Fibroblast of peridontal ligament (primary cell): Measurements from ENCODE around the gene FAM81A.
"Not testable (repeated sequence)": the region's sequence is repeated elsewhere in the genome, so short reads cannot be mapped to it uniquely, and the experiment has no call there.

ENCODE experiments used
- DNase-seq: peaks from one replicate; pipeline ENCODE4 v3.0.0-alpha.2; 2010; ENCODE audit errors: extremely low read depth

The FAM81A gene

DNA sequence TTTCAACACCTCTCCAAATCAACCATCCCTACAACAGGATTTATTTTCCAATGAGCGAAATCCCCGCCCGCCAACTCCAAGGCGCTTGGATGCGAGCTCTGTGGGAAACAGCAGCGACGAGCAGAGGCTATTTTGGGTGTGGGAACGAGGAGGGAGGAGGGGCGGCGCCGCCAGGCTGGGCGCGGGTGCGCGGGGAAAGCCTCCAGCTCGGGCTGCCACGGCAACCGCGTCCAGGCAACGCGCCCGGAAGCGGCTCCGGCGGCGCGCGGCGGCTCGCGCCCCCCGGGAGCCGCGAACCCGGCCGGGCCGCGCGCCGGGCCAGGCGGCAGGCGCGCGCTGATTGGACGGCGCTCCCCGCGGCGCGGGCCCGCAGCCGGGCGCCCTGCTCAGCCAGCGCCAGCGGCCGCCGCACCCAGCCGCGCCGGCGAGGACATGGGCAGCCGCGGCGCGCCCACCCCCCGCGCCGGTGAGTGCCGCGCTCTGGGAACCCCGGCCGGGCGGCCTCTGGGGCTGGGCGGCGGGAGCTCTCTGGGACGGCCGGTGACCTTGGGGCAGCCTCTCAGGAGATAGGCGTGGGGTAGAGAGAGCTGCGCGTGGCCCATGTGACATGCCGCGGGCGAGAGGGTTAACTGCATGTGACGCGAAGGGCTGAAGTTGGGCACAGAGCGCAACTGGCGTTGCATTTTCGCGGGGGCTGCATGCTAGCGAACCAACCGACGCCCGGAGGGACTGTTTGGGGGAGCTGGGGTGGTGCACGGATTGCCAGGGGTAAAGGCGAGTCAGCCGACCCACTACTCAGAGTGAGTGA lies at the start of gene FAM81A:
Gene FAM81A, plus strand, starts transcription at position 370 of the 808 bp plus-strand sequence. CDS start 20,441 bp downstream, outside the sequence.
- DNase-seq, result peak; percentile 62

DNA sequence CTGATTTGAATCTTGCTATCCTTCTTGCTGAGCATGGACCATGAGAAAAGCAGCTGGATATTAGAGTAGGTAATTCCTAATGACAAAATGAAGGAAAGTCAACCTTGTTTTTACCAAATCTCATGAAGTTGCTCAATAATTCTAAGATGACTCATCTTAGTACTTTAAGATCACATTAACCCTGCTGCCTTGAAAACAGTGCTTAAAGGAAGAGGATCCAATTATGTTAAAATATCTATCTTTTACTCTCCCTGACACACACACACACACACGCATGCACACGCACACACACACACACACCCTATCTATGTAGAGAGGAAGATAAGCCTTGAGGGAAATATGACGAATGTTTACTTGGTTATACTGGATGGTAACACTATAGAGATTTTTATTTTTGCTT lies 49.3 kb upstream of the FAM81A start:
- DNase-seq, result peak; percentile 52

DNA sequence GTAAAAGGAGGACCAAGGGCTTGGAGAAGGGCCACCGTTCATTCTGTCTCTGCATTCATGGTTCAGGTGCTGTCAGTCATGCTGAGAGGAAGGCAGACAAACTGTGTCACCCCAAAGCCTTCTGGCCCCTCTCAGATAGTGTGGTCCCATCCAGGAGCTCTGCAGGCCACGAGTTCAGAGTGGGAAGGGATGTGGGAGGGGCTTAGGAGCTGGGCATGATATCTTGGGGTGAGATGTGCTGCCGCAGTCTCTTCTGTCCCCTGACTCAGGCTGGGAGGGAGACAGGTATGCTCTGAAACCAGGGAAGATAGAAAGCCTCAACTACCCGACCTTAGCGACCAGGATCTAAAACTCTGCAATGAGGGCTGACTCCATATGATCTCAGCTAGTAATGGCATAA lies 45.7 kb upstream of the FAM81A start:
- no peak for DNase-seq

DNA sequence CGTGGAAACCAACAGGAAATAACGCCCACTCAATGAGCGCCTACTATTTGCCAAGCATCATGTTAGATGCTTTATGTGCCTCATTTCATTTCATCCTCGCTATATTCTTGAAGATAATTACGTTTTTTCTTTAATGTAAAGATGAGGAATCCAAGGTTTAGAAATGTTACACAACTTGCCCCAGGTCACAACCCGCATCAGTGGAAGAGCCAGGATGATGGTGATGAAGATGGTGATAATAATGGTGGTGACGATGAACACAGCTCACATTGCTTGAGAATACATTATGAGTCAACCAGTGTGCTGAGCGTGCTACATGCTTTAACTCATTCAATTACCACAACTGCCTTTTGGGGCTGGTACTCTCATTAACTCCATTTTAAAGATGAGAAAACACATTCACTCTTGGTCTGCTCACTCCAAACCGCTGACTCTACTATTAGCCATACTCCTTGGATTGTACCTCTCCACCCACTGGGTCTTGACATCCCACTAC lies 43.8 kb upstream of the FAM81A start:
- DNase-seq, result no peak

DNA sequence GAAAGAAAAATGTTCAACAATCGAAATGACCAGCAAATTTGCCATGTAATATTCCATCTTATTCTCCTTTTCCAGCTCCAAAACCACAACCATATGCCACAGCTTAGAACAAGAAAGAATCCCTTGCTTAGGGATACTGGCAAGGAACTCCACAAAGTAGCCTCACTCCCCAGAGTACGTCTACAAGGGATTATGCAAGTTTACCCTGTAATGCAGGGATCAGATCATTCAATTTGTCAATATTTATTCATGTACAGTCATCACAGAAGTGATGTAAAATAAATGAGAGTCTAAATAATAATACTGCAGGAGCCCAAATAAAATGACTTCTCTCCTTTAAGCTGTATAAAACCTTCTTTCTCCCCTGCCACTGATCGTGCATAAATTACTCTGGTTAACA lies 41.8 kb upstream of the FAM81A start:
- DNase-seq, result no peak

DNA sequence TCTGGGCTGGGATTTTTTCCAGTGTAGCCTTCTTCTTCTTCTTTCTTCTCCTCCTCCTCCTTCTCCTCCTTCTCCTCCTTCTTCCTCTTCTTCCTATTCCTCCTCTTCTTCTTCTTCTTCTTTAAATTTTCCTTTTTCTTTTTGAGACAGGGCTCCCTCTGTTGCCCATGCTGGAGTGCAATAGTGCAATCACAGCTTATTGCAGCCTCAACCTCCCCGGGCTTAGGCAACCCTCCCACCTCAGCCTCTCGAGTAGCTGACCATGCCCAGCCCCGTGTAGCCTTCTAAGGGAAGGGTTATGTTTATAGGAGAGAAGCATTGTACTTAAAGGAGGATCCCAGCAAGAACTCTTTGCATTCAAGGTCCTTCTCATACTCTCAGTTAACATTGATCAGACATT lies 41.3 kb upstream of the FAM81A start:
- DNase-seq, result no peak

DNA sequence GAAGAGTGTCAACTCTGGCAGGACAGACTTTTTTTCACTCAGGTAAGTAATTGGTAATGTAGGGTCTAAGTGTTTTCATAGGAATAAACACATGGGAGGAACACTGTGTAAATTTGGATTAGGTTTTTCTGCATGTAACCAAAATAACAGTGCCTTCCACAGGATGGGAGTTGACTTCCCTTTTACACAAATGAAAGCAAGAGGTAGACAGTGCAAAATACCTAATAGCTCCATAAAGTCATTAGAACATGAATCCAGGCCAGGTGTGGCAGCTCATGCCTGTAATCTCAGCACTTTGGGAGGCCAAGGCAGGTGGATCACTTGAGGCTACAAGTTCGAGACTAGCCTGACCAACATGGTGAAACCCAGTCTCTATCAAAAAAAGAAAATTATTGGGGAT lies 39.8 kb upstream of the FAM81A start:
- DNase-seq, result no peak

DNA sequence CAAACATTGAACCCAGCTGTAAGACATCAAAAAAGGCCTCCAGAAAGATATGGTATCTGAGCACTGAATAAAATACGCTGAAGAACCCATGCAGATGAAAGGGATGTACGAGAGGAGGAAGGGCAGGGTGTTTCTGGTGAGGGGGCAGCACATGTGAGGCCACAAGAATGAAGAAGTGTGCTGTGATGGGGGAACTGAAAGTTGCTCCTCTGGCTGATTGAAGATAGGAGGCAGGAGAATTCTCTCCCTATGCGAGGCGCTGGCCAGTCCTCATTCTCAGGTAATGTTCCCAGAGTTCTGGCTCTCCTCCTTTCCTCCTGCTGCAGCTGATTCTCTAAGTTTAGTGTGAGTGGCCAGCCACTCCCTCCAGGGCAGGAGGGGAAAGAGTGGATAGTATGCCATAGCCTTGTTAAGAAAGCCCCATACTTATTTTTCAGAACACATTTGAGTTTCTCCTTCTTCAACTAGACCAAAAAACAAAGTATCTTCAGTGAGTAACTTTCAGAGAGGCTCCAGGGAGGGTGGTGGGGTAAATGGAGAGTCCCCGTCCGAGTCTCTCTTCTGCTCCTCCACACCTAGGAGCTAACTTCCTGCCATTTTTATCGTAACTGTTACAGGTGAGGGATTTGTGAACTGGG lies 38.4 kb upstream of the FAM81A start:
- no peak for DNase-seq

DNA sequence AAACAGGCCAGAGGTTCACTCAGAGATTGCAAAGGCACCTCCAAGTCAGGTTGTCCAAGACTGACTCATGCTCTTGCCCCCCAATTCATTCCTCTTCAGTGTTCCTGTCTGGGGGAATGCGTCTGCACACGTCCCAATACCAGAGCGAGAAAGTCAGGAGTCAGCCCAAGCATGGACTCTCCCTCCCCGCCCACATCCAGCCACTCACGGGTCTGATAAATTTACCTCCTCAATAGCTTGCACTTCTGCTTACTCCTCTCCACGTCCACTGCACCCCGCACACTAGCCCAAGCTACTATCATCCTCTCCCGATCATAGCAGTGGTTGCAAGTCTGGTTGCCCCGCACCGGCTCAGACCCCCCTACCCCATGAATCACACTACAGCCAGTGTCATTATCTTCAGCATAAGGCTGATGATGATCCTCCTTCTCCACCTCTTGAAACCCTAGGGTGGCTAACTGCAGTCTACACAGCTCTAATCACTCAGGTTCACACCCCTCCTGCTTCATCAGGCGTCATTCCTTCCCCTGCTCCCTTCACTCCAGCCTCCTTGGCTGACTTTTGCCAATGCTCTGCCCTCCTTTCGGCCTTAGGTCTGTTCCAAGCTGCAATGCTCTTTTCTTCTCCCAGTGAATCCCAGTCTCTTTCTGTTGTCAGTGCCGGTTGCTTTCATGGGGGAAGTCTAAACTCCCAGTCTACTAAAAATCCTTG lies 37.7 kb upstream of the FAM81A start:
- DNase-seq, result no peak

DNA sequence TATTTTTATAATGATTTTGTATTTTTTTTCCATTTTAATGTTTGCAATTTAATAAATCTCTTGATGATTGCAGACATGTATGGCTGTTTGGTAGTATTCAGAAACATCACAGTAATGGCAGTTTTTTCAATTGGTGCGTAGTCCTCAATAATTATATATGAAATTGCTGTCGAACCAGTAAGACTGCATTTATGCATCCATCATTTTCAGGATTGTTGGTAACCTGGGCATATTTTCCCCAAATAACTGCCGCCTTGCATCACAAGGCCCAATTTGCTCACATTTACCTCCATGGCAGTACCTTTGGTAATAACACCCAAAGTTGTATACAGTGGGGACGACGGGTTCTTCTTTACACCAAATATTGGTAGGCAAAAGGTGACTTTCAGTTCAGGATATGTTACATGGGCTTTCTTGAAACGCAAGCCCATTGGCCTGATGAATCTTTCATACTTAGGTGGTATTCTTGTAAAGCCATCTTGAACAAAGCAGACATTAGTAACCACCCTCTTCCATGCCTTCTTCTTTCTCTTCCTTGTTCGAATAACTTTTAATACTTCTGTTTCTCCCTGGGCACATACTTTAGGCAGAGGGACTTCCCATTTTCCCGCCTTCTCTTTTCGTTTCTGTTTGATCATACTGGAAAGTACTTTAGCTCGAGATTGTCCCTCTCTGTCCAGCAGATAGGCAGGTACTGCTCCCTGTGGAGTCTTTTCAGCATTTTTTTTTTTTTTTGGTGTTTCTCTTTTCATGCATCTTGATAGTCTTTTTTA lies 36.7 kb upstream of the FAM81A start:
- DNase-seq, result not testable (repeated sequence)

DNA sequence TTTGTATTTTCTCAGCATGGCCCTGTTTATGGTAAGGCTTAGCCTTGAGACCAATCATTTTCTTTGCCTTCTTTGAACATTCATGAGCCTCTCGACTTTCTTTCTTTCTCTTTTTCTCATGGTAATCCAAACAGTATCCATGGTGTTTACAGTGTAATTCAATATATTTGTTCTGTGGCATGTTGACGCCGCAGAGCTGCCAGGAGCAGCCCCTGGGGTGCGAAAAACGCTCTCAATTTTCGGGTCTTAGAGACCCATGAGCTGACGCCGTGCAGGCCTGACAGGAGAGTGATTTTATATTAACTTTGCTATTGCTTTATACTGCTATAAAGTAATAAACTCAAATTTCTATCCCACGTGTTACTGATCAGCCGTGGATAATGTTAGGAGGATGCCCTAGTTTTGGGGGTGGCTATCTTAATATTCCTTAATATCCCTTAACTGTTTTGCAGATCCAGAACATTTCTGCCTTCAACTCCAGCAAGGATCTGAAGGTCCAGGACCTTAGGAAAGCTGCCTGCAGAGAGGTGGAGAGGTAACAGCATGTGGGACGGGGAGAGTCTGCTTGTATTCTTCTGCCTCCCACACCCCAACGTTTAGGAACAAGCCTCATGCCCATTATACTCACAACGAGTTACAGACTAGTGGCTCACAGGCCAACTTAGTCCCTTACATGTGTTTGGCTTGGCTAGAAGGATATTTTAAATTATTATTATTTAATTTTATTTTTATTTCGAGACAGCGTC lies 36.0 kb upstream of the FAM81A start:
- no peak for DNase-seq

DNA sequence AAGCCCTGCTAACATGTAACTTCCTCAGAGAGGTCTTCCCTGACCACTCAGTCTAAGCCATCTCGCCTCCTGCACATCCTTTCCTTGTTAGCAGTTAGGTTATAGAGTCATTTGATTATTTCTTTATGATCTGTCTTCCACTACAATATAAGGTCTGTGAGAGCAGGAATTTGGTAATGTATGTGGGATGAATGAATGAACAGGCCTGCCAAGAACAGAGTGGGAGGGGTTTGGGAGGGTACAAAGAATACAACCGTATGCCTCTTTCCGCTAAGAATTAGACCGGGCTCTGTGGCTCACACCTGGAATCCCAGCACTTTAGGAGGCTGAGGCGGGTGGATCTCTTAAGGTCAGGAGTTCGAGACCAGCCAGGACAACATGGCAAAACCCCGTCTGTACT lies 32.9 kb upstream of the FAM81A start:
- no peak for DNase-seq

DNA sequence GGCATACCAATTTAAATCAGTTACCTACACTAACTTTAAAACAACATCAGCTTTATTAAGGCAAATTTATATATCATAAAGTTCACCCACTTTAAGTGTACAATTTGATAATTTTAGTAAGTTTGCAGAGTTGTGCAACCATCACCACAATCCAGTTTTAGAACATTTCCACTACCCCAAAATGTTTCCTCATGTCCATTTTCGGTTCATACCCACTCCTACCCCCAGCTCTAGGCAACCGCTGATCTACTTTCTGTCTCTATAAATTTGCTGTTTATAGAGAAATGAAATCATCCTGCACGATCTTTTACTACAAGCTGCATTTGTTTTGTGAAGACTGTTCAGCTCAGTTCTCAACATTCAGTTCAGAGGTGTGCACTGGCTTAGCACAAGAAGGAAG lies 31.5 kb upstream of the FAM81A start:
- DNase-seq, result no peak

DNA sequence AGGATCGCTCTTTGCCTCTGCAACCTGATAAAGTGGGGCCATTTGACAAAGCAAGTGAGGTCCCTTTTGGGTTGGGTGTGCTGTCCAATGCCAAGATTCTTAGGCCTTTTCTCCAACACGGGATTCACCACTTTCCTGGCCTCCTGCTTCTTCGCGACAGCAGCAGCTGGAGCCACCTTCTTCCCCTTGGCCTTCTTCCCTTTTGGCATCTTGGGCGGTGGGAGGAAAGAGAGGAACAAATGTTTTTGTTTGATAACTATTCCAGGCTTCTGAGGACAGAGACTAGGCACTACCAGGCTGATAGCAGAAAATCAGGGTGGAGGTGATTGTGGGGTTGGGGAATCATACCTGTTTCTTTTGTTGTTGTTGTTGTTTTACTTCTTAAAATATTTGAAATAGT lies 30.0 kb upstream of the FAM81A start:
- DNase-seq, result no peak

DNA sequence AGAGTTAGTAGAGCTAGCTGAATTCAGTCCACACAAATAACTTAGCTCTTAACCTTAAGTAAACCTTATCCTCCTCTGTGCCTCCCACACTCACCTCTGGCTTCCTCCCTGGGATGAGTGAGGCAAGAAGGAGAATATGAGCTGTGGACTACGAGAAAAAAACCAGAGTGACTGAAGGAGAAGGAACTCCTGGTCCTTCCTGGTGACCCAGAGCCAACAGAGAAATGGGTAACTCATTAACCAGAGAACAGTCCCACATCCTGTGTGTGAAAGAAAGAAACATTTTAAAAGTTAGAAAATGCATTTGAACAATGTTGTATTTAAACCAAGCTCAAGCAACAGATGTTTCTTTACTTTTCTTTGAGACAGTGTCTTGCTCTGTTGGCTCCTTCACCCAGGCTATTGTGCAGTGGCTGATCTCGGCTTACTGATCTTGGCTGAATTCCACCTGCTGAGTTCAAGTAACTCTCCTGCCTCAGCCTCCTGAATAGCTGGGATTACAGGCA lies 27.5 kb upstream of the FAM81A start:
- DNase-seq, result no peak

DNA sequence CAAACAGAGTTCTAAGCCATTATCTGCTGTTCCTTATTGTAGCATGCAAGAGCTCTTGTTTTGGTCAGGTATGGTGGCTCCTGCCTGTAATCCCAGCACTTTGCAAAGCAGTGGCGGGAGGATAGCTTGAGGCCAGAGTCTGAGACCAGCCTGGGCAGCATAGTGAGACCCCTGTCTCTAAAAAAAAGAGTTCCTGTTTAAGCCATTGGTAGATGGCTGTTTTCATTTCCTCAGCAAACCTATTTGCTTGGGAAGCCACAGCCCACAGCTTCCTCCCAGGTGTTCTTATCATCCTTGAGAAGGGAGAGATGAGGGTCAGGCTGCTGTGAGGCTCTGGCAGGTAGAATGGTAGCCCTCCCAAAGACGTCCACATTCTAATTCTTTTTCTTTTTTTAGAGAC lies 24.4 kb upstream of the FAM81A start:
- DNase-seq, result no peak

DNA sequence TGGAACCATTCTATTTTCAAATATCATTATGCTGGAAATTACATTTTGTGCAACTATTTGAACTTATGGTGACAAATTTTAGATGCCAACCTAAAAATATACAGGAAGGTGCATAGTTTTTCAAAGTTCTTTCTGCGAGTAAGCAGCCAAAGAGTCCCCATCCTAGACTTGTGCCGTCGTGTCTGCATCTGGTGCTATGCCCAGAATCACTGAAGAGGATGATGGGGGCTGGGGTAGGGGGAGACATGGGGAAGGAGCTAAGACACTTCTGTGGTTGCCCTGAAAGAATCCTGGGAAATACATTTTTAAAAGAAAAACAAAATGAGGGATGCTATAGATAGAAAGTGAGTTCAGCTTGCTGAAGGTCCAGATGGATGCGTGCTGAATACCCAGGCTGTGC lies 21.2 kb upstream of the FAM81A start:
- no peak for DNase-seq

DNA sequence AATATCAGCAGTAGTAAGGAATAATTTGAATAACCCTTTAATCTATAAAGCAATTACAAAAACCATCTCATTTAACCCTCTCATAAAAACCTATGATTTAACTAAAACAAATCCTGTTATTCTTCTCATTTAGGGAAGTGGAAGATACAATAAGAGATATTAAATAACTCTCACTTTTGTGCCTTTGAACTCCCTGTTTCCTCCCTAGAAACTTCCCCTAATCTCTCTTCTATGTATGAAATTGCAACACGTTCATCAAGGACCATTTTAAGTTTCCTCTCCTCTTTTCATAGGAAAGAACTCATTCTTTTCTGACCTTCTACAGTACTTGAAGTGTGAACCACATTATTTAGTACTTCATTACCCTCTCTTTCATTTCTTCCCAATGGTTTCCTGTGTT lies 18.8 kb upstream of the FAM81A start:
- no peak for DNase-seq

DNA sequence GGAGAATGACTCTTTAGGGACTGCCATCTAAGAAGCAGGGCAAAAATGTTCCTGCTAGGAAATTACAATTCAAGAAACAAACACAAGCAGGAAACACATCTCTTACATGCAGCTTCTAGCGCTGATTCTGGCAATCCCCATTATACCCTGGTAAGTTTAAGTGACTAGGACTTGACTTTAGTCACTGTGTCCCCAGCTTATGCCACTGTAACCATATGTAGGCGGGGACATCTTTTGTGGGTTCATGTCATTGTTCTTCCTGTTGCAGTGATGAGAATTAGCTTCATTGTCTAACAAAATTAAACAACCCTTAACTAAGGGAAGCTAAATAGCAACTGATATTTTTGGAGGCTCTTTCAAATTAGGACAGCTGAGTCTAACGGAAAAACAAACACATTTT lies 17.9 kb upstream of the FAM81A start:
- no peak for DNase-seq

DNA sequence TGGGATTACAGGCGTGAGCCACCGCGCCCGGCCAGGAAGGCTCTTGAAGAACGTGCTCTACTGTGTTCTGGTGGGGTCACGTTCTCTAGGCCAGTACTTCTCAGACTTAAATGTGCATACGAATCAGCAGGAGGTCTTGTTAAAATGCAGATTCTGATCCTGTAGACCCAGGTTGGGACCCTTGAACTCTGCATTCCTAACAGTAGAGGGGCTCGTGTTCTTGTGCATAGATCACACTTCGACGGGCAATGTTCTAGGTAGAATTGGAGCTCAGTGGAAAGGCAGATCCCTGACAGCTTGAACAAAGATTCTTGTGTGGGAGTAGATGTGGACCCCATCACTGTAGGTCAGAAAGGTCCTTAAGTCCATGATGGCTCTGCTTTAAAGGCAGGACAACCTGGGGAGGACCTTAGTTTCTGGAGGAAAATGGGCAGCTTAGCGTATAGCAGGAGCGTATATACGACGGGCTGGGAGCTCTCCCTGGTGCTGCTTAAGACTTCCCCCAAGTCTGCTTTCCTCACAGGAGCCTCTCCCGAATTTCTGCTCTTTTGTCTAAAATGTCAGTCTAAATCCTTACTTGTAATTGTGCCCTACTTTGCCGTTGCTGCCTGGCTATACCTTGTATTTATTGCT lies 16.9 kb upstream of the FAM81A start:
- peak; percentile 29 for DNase-seq

DNA sequence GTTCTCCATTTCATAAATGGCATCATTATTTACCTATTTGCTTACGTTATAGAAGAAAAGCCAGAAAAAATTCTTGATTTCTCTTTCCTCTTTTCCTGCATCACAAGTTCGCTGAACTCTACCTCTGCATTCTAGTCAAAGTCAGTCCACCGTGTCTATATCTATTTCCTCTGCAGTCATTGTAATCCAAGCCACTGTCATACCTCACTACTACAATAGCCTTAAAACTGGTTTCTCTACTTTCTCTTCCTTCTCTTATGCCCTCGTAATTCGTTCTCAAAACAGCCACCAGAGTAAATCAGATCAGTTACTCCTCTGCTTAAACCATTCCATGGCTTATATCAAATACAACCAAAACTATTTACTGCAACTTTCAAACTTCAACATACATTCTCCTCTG lies 13.4 kb upstream of the FAM81A start:
- DNase-seq, result no peak
